Sigmoid colon (tissue), 7 donors: ENCODE data around the gene UNC79. TPM values are rescaled to one million over a fixed set of nuclear protein-coding genes. Genes with fewer than 3 reads are reported as not detected.

ENCODE experiments used
- DNase-seq: peaks from one replicate; pipeline ENCODE4 v3.0.0-alpha.2; 2019
- H3K27ac ChIP-seq, 4 donors: fragments of 200-600 bp; sonication (generic); one replicate each; pipeline ENCODE4 v1.5.1; 2016 to 2019; ENCODE audit warnings: mild to moderate bottlenecking in 1 of 4
- H3K27me3 ChIP-seq, 3 donors: fragments of 200-600 bp; sonication (generic); one replicate each; pipeline ENCODE4 v1.5.1; 2019; ENCODE audit warnings: mild to moderate bottlenecking in 1 of 3
- H3K36me3 ChIP-seq, 4 donors: fragments of 200-600 bp; sonication (generic); one replicate each; pipeline ENCODE4 v1.5.1; 2016 to 2019
- H3K4me1 ChIP-seq, 4 donors: fragments of 200-600 bp; sonication (generic); one replicate each; pipeline ENCODE4 v1.5.1; 2017 to 2019
- H3K4me3 ChIP-seq, 4 donors: fragments of 200-600 bp; sonication (generic); one replicate each; pipeline ENCODE4 v1.5.1; 2017 to 2019; ENCODE audit warnings: mild to moderate bottlenecking in 2 of 4, moderate library complexity in 1 of 4
- H3K9me3 ChIP-seq, 4 donors: fragments of 200-600 bp in 3 of 4; sonication (generic) in 3 of 4; one replicate each; pipeline versions ENCODE4 v1.5.1 to v1.6.1; 2013 to 2019
- CTCF ChIP-seq, 4 experiments: fragments of 450-650 bp in 3 of 4; fragments of 200-600 bp in 1 of 4; IDR thresholded peaks; one replicate each; pipeline ENCODE4 v1.5.1; 2016 to 2019; ENCODE audit warnings: antibody characterized with exemption in 4 of 4, mild to moderate bottlenecking in 3 of 4, moderate library complexity in 2 of 4
- EP300 ChIP-seq, 4 donors: sonication (generic); formaldehyde crosslinking; IDR thresholded peaks; one replicate each; pipeline ENCODE4 v1.6.1; 2017; ENCODE audit warnings: antibody characterized with exemption in 4 of 4
- POLR2A ChIP-seq, 2 donors: fragments of 450-650 bp; IDR thresholded peaks; one replicate each; pipeline ENCODE4 v1.6.1; 2016; ENCODE audit warnings: antibody characterized with exemption in 2 of 2, mild to moderate bottlenecking in 2 of 2, moderate library complexity in 2 of 2
- POLR2AphosphoS5 ChIP-seq, 4 donors: sonication (generic); formaldehyde crosslinking; IDR thresholded peaks; one replicate each; pipeline ENCODE4 v1.6.1; 2017; ENCODE audit warnings: antibody characterized with exemption in 4 of 4
- WGBS, 2 donors: extraction: QIAGEN DNeasy Blood & Tissue Kit; methylation state at CpG; one replicate each; pipeline ENCODE4 v1.1.7; 2013; 5-methylcytosine and 5-hydroxymethylcytosine counted together
- intact Hi-C: fragments of 100-400 bp; cut with DNase I; formaldehyde crosslinking; loops from one replicate; pipeline ENCODE4 v1.15.1; 2023
- polyA plus RNA-seq, 3 donors: library from polyadenylated mRNA; stranded (reverse); fragments of 200-250 nt; gene quantifications; one replicate each; pipeline ENCODE4 v1.2.3, GENCODE V29; 2013
- total RNA-seq, 4 donors: library from RNA; depleted of rRNA; stranded (reverse); fragments of >200 nt; gene quantifications; one replicate each; pipeline ENCODE4 v1.1.0, GENCODE V29; 2016
- donor health status: healthy with polysubstance abuse.
- donor health status: Bipolar disorder and iron deficiency.
- donor health status: healthy.

The UNC79 gene
- total and polyA plus RNA-seq, 7 donors: 0.15 to 1.4 (median 0.81) TPM; not detected in 2

GRCh38 chr14:93676416-93676958 lies 245.7 kb downstream of the UNC79 start:
- Histone ChIP-seq H3K27me3 (no peaks in the 10 kb centered on the region), H3K36me3 (no peaks in the 10 kb centered on the region), H3K4me3 (no peak overlapping the region), H3K9me3 (no peaks in the 10 kb centered on the region), H3K4me1 (no peaks in the 10 kb centered on the region), H3K27ac (no peak overlapping the region)
- intact Hi-C loops: no loop called here
- no peak for DNase-seq
- TF ChIP-seq EP300 (IDR thresholded peaks at IDR 0.05): no peak
- TF ChIP-seq CTCF (IDR thresholded peaks at IDR 0.05): no peak
- no peak for TF ChIP-seq POLR2AphosphoS5 (IDR thresholded peaks at IDR 0.05)
- no peak for TF ChIP-seq POLR2A (IDR thresholded peaks at IDR 0.05)
- WGBS, 2 donors: 77 to 89% methylated on average over 2 of the region's 2 CpGs

- Histone ChIP-seq H3K27me3 (no peaks in the 10 kb centered on the region), H3K36me3 (no peaks in the 10 kb centered on the region), H3K4me1 (no peaks in the 10 kb centered on the region), H3K4me3 (no peak overlapping the region), H3K9me3 (no peaks in the 10 kb centered on the region), H3K27ac (no peak overlapping the region)
- TF ChIP-seq POLR2AphosphoS5 (IDR thresholded peaks at IDR 0.05): no peak
- no peak for TF ChIP-seq CTCF (IDR thresholded peaks at IDR 0.05)
- intact Hi-C loops: no loop called here
- WGBS, 2 donors: 63 to 75% methylated on average over 2 of the region's 2 CpGs
- DNase-seq: no peak
Observed at GRCh38 chr14:93682459-93682858, 251.7 kb downstream of the UNC79 start.

GRCh38 chr14:93683226-93683625 lies 252.5 kb downstream of the UNC79 start:
- TF ChIP-seq POLR2AphosphoS5 (IDR thresholded peaks at IDR 0.05) (no peak), POLR2A (IDR thresholded peaks at IDR 0.05) (no peak), CTCF (IDR thresholded peaks at IDR 0.05) (no peak), EP300 (IDR thresholded peaks at IDR 0.05) (no peak)
- Histone ChIP-seq H3K27me3 (no peaks in the 10 kb centered on the region), H3K4me3 (no peak overlapping the region), H3K4me1 (no peaks in the 10 kb centered on the region), H3K27ac (no peak overlapping the region), H3K9me3 (no peaks in the 10 kb centered on the region), H3K36me3 (no peaks in the 10 kb centered on the region)
- no peak for DNase-seq
- 60 to 71% methylated on average over 5 of the region's 5 CpGs for WGBS, 2 donors
- intact Hi-C loops: no loop called here

GRCh38 chr14:93685121-93685895 lies 254.6 kb downstream of the UNC79 start:
- TF ChIP-seq EP300 (IDR thresholded peaks at IDR 0.05) (no peak), POLR2AphosphoS5 (IDR thresholded peaks at IDR 0.05) (no peak), POLR2A (IDR thresholded peaks at IDR 0.05) (no peak), CTCF (IDR thresholded peaks at IDR 0.05) (no peak)
- 82 to 85% methylated on average over 13 of the region's 13 CpGs for WGBS, 2 donors
- no peak overlapping the region for H3K27ac ChIP-seq
- no peaks in the 10 kb centered on the region for H3K9me3 ChIP-seq
- H3K4me3 ChIP-seq: no peak overlapping the region
- no peaks in the 10 kb centered on the region for H3K36me3 ChIP-seq
- no peaks in the 10 kb centered on the region for H3K27me3 ChIP-seq
- no peaks in the 10 kb centered on the region for H3K4me1 ChIP-seq
- DNase-seq: no peak
- intact Hi-C loops: no loop called here
